HepG2 (cell line): ENCODE data around the gene LHPP. TPM values are rescaled to one million over a fixed set of nuclear protein-coding genes. Genes with fewer than 3 reads are reported as not detected.

Experiments
- CBX5 ChIP-seq: sonication (generic); formaldehyde crosslinking; IDR thresholded peaks from 2 replicates; pipeline ENCODE4 v1.4.0; 2020; ENCODE audit warnings: missing genetic modification reagents, borderline replicate concordance
- HIC2 ChIP-seq: sonication (generic); formaldehyde crosslinking; IDR thresholded peaks from 2 replicates; pipeline ENCODE4 v1.9.0; 2022; ENCODE audit warnings: low read depth, missing genetic modification reagents
- HOXA3 ChIP-seq: sonication (generic); formaldehyde crosslinking; IDR thresholded peaks from 2 replicates; pipeline ENCODE4 v1.5.0; 2020; ENCODE audit warnings: missing genetic modification reagents
- KLF16 ChIP-seq, 2 experiments: sonication (generic) in 1 of 2; formaldehyde crosslinking in 1 of 2; IDR thresholded peaks; 2 replicates each; pipeline versions ENCODE4 v1.6.1 to v1.8.0; 2016 to 2023; ENCODE audit warnings: missing genetic modification reagents in 2 of 2, missing compliant biosample characterization in 1 of 2
- NFIB ChIP-seq: sonication (generic); formaldehyde crosslinking; IDR thresholded peaks from 2 replicates; pipeline ENCODE4 v1.9.0; 2021; ENCODE audit warnings: missing genetic modification reagents, mild to moderate bottlenecking, borderline replicate concordance
- ZHX1 ChIP-seq: sonication (generic); formaldehyde crosslinking; IDR thresholded peaks from 2 replicates; pipeline ENCODE4 v1.8.1; 2022; ENCODE audit warnings: low read depth, mild to moderate bottlenecking, missing genetic modification reagents
- ZNF20 ChIP-seq: sonication (generic); formaldehyde crosslinking; IDR thresholded peaks from 2 replicates; pipeline ENCODE4 v1.4.0; 2020; ENCODE audit warnings: mild to moderate bottlenecking, moderate library complexity, missing genetic modification reagents
- ZNF335 ChIP-seq: sonication (generic); formaldehyde crosslinking; IDR thresholded peaks from 2 replicates; pipeline ENCODE4 v1.4.0; 2020; ENCODE audit warnings: missing genetic modification reagents
- ZNF879 ChIP-seq: sonication (generic); formaldehyde crosslinking; IDR thresholded peaks from 2 replicates; pipeline ENCODE4 v1.8.1; 2023; ENCODE audit warnings: missing genetic modification reagents
- polyA plus RNA-seq, 8 experiments: library from polyadenylated mRNA; depleted of rRNA in 3 of 8; stranded (reverse) in 7 of 8; unstranded in 1 of 8; fragments of >200 nt; fragmentation: Illumina TruSeq in 4 of 8; extraction: Trizol in 4 of 8; gene quantifications; 2 replicates each; pipeline versions ENCODE4 v1.2.1 to v1.2.3, GENCODE V29; 2011 to 2016; ENCODE audit warnings: low read depth in 4 of 8, missing spikeins in 1 of 8, mixed read lengths in 1 of 8; ENCODE audit not compliant: insufficient read depth in 1 of 8
- total RNA-seq, 5 experiments: library from RNA; depleted of rRNA; stranded (reverse); fragments of >200 nt; fragmentation: Illumina TruSeq; extraction: Trizol; gene quantifications; 2 replicates each; pipeline ENCODE4 v1.2.3, GENCODE V29; 2016; ENCODE audit warnings: low read depth in 1 of 5

LHPP gene
- total and polyA plus RNA-seq, 2 of the 13 experiments (the other 11 are each of a cell fraction or from before 2014, with no cell fraction given): 5.2 to 13.1 TPM

GRCh38 chr10:124476043-124476725 is 14.6 kb downstream of the LHPP start (continued):
- no peak for TF ChIP-seq ZHX1 (CRISPR knock-in tag)
- peak; percentile 80 for TF ChIP-seq HOXA3 (CRISPR knock-in tag)
- TF ChIP-seq ZNF335 (CRISPR knock-in tag): peak; percentile 51; the same call in 1 of the 2 replicates
- TF ChIP-seq CBX5: peak; percentile 28; the same call in 1 of the 2 replicates
- TF ChIP-seq KLF16 (CRISPR knock-in tag; IDR thresholded peaks at IDR 0.05): peak in 1 of 2 experiments; percentile 76; a peak in 2 of 4 replicates
- TF ChIP-seq HIC2: peak; percentile 87
- TF ChIP-seq ZNF879 (CRISPR knock-in tag): peak; percentile 85; the same call in 1 of the 2 replicates
- TF ChIP-seq NFIB (CRISPR knock-in tag): no peak
- no peak for TF ChIP-seq ZNF20 (CRISPR knock-in tag)
